Measurements from ENCODE around the gene GPRC5B. TPM values are rescaled to one million over a fixed set of nuclear protein-coding genes. Genes with fewer than 3 reads are reported as not detected.

Gene GPRC5B
- total RNA-seq, 1 donor from 2014 or later: 11.2 TPM

DNA sequence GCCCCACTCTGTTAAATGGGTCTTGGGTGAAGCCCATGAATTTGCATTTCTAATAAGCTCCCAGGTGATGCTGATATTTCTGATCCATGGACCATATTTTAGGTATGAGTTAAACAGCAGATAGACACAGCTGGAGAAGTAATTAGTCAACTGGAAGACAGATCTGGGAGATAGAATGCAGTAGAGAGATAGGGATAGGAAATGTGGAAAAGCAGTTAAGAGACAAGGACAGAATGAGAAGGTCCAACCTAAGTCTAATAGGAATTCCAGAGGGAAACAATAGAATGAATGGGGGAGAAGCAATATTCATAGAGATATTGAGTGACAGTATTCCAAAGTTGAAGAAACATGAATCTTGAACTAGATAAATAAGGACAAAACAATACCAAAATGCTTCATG, 71.7 kb downstream of the GPRC5B start:
- H3K4me3 ChIP-seq (ENCODE audit: low read depth, low read length): no peak overlapping the region
- DNase-seq (ENCODE audit: low read depth): no peak
- no peaks in the 10 kb centered on the region for H3K27me3 ChIP-seq (ENCODE audit: control insufficient read depth, insufficient read depth, low read length)
- H3K36me3 ChIP-seq (ENCODE audit: control insufficient read depth, insufficient read depth, low read length): no peaks in the 10 kb centered on the region
- TF ChIP-seq, protein P1, sequence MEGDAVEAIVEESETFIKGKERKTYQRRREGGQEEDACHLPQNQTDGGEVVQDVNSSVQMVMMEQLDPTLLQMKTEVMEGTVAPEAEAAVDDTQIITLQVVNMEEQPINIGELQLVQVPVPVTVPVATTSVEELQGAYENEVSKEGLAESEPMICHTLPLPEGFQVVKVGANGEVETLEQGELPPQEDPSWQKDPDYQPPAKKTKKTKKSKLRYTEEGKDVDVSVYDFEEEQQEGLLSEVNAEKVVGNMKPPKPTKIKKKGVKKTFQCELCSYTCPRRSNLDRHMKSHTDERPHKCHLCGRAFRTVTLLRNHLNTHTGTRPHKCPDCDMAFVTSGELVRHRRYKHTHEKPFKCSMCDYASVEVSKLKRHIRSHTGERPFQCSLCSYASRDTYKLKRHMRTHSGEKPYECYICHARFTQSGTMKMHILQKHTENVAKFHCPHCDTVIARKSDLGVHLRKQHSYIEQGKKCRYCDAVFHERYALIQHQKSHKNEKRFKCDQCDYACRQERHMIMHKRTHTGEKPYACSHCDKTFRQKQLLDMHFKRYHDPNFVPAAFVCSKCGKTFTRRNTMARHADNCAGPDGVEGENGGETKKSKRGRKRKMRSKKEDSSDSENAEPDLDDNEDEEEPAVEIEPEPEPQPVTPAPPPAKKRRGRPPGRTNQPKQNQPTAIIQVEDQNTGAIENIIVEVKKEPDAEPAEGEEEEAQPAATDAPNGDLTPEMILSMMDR (IDR thresholded peaks at IDR 0.05; ENCODE audit: insufficient read depth, low read length, poor library complexity, severe bottlenecking): no peak

DNA sequence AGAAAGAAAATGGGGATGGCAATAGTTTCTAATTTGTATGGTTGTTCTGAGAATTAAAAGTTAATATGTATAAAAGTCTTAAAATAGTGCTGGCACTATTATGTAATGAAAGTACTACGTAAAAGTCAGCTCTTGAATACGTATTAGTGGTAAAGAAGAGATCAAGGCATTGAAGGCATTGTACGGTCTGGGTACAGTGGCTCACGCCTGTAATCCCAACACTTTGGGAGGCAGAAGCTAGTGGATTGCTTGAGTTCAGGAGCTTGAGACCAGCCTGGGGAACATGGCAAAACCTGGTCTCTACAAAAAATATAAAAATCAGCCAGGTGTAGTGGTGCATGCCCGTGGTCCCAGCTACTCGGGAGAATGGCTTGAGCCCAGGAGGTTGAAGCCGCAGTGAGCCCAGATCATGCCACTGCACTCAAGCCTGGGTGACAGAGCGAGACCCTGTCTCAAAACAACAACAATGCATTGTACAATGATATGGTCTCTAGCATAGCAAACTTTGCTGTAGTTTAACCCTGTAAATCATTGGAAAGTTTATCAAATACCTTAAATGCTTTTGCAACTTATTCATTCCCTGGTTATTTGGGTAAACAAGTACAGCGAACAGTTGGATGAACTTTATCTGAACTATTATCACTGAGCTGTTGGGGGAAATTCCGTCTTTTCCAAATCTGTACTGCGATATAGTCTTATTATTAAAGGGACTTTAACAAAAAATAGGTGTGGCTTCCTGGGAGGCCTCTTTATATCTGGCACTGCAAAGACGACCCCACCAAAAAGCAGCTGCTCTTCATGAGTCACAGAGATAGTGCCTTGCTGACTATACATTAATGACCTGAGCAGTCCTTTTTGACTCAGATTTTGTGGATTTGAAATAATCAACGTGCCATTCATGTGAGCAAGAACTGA, 73.6 kb downstream of the GPRC5B start:
- TF ChIP-seq, protein P1 (IDR thresholded peaks at IDR 0.05; ENCODE audit: insufficient read depth, low read length, poor library complexity, severe bottlenecking): no peak
- no peaks in the 10 kb centered on the region for H3K27me3 ChIP-seq (ENCODE audit: control insufficient read depth, insufficient read depth, low read length)
- DNase-seq (ENCODE audit: low read depth): peak; percentile 79
- no peak overlapping the region for H3K4me3 ChIP-seq (ENCODE audit: low read depth, low read length)
- H3K36me3 ChIP-seq (ENCODE audit: control insufficient read depth, insufficient read depth, low read length): no peaks in the 10 kb centered on the region

DNA sequence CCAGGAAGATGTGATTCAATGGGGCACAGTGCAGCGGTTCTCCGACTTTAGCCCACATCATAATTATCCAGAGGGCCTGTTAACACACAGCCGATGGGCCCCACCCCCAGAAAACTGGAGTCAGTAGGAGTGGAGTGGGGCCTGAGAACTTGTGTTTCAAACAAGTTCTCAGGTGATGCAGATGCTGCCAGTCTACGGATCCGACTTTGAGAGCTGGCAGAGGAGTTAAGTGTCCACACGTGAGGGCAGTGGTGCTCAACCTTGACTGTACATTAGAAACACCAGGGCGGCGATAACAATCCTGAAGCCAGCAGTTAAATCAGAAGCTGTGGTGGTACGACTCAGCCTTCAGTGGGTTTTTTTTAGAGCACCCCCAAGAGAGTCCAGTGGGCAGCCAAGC, 75.0 kb downstream of the GPRC5B start:
- TF ChIP-seq, protein P1 (IDR thresholded peaks at IDR 0.05; ENCODE audit: insufficient read depth, low read length, poor library complexity, severe bottlenecking): no peak
- H3K36me3 ChIP-seq (ENCODE audit: control insufficient read depth, insufficient read depth, low read length): no peaks in the 10 kb centered on the region
- no peak for DNase-seq (ENCODE audit: low read depth)
- H3K4me3 ChIP-seq (ENCODE audit: low read depth, low read length): no peak overlapping the region
- H3K27me3 ChIP-seq (ENCODE audit: control insufficient read depth, insufficient read depth, low read length): no peaks in the 10 kb centered on the region

DNA sequence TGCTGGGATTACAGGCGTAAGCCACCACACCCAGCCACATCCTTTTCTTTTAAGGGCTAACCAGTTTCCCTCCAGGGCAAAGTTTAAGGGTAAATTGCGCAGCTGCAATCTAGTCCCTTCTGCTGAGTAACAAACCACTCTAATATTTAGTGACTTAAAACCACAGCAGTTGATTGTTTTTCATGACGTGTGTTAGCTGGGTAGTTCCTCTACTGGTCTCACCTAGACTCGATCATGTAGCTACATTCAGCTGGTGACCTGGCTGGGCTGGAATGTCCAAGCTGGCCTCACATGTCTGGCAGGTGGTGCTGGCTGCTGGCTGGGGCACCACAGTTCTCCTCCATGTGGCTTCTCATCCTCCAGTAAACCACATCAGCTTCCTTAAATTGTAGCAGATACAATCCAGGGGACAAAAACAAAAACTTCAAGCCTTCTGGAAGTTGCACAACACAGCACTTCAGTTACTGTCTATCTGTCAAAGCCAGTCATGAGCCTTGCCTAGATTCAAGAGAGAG, 75.5 kb downstream of the GPRC5B start:
- Histone ChIP-seq H3K27me3 (ENCODE audit: control insufficient read depth, insufficient read depth, low read length) (no peaks in the 10 kb centered on the region), H3K36me3 (ENCODE audit: control insufficient read depth, insufficient read depth, low read length) (no peaks in the 10 kb centered on the region), H3K4me3 (ENCODE audit: low read depth, low read length) (no peak overlapping the region)
- TF ChIP-seq, protein P1 (IDR thresholded peaks at IDR 0.05; ENCODE audit: insufficient read depth, low read length, poor library complexity, severe bottlenecking): no peak
- DNase-seq (ENCODE audit: low read depth): peak; percentile 72

DNA sequence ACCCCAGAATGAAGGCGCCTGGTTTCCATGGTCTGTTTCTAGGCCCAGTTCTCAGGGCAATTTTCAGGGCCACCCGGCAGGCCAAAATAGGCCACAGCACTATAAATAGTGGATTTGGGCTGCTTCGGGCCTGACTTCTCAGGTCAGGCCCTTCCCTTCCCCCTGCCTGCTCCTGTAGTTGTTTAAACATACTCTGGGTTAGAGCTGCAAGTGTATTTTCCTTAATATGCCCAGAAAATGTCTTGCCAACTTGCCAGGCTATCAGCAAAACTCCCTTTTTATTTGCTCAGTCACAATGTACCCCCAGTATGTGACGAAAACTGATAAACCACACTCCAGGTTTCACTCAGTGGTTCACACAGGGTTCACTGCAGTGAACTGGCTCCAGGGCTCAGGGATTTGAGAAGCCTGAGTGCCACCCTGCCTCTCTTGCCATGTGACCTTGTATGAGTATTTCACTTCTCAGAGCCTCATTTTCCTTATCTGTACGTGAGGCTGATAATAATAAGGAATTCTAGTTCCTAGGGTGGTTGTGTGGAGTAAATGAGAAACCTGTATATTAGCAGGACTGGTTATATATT, 76.5 kb downstream of the GPRC5B start:
- DNase-seq (ENCODE audit: low read depth): no peak
- H3K27me3 ChIP-seq (ENCODE audit: control insufficient read depth, insufficient read depth, low read length): no peaks in the 10 kb centered on the region
- H3K4me3 ChIP-seq (ENCODE audit: low read depth, low read length): no peak overlapping the region
- TF ChIP-seq, protein P1 (IDR thresholded peaks at IDR 0.05; ENCODE audit: insufficient read depth, low read length, poor library complexity, severe bottlenecking): no peak
- no peaks in the 10 kb centered on the region for H3K36me3 ChIP-seq (ENCODE audit: control insufficient read depth, insufficient read depth, low read length)

Other genes with a start within 250 kb of the GPRC5B start
- gene KNOP1, start 166.6 kb downstream of the GPRC5B start, total RNA-seq: 22.2 and 32.8 TPM in 2 replicates
- 19.9 and 25.9 TPM in 2 replicates for gene IQCK, start 166.6 kb downstream of the GPRC5B start, total RNA-seq
- gene GPR139, start 189.0 kb upstream of the GPRC5B start, total RNA-seq: not detected in 2 replicates

Measured in kidney epithelial cell (primary cell).